ENCODE results near the gene CDK5. TPM values are rescaled to one million over a fixed set of nuclear protein-coding genes. Genes with fewer than 3 reads are reported as not detected.

CDK5 gene
- total and polyA plus RNA-seq, 9 of the 15 experiments (the other 6 are each of a cell fraction or from before 2014, with no cell fraction given), result 3.2 to 38.0 (median 27.5) TPM

DNA sequence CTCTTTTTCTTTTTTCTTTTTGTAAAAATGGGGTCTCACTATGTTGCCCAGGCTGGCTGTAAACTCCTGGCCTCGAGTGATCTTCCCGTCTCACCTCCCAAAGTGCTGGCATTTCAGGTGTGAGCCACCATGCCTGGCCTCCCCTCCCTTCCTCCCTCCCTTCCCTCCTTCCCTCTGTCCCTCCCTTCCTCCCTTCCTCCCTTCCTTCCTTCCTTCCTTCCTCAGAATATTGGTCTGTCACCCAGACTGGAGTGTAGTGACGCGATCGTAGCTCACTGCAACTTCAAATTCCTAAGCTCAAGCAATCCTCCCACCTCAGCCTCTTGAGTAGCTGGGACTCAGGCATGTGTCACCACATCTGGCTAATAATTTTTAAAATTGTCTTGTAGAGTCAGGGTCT is 37.0 kb upstream of the CDK5 start (continued):
- TF ChIP-seq, protein P1, sequence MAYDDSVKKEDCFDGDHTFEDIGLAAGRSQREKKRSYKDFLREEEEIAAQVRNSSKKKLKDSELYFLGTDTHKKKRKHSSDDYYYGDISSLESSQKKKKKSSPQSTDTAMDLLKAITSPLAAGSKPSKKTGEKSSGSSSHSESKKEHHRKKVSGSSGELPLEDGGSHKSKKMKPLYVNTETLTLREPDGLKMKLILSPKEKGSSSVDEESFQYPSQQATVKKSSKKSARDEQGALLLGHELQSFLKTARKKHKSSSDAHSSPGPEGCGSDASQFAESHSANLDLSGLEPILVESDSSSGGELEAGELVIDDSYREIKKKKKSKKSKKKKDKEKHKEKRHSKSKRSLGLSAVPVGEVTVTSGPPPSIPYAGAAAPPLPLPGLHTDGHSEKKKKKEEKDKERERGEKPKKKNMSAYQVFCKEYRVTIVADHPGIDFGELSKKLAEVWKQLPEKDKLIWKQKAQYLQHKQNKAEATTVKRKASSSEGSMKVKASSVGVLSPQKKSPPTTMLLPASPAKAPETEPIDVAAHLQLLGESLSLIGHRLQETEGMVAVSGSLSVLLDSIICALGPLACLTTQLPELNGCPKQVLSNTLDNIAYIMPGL (CRISPR knock-in tag; IDR thresholded peaks at IDR 0.05), result no peak
- TF ChIP-seq THRAP3 (IDR thresholded peaks at IDR 0.05; ENCODE audit: borderline replicate concordance) (no peak), MTF1 (CRISPR knock-in tag; IDR thresholded peaks at IDR 0.05; ENCODE audit: borderline replicate concordance) (no peak), ZSCAN32 (CRISPR knock-in tag; IDR thresholded peaks at IDR 0.05) (no peak), ZBTB49 (CRISPR knock-in tag; IDR thresholded peaks at IDR 0.05; ENCODE audit: borderline replicate concordance) (no peak)
- TF ChIP-seq, protein P2, sequence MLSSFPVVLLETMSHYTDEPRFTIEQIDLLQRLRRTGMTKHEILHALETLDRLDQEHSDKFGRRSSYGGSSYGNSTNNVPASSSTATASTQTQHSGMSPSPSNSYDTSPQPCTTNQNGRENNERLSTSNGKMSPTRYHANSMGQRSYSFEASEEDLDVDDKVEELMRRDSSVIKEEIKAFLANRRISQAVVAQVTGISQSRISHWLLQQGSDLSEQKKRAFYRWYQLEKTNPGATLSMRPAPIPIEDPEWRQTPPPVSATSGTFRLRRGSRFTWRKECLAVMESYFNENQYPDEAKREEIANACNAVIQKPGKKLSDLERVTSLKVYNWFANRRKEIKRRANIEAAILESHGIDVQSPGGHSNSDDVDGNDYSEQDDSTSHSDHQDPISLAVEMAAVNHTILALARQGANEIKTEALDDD (IDR thresholded peaks at IDR 0.05), result no peak

All from K562 (cell line).